ENCODE results near the gene MAX. TPM values are rescaled to one million over a fixed set of nuclear protein-coding genes. Genes with fewer than 3 reads are reported as not detected.

MAX gene, protein sequence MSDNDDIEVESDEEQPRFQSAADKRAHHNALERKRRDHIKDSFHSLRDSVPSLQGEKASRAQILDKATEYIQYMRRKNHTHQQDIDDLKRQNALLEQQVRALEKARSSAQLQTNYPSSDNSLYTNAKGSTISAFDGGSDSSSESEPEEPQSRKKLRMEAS
- polyA plus RNA-seq (2013, experiment 1 of 2): 46.0 TPM
- 45.3 TPM for polyA plus RNA-seq (2013, experiment 2 of 2)

DNA sequence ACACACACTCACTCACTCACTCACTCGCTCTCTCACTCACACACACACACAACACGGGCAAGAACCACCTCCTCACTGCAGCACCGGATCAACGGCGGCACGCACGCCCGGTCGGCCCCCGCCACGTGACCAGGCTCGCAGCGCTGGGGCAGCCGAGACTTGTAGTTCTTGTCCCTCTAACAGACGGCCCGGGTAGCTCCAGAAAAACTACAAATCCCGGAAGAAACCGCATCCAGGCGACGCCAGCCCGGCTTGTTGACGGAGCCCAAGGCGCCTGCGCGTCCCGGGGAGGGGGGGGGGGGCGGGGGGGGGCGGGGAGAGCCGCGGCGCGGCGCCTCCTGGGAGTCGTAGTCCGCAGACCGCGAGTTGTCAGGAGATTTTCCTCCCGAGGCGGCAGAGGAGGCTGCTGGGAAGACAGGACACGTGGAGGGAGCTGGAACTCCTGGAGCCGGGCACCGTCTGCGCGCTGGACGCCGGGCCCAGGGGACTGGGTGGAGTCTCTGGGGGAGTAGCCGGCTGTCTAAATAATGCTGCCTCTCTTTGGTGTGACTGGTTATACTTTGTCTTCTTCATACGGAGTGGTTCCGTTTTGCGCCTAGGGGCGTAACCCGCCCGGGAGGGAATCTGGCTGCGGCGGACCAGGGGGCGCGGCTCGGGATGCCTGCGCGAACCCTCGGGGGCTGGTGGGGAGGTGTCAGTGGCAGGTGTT is at the start of gene MAX:
MAX (minus strand) TSS at position 77 of the 709 bp plus-strand sequence. CDS start 178 bp downstream, outside the sequence.
- no peak within 1 kb of the TSS for H2BK15ac ChIP-seq (replicated peaks; ENCODE audit: low read depth)
- H3K36me3 ChIP-seq (ENCODE audit: control insufficient read depth, insufficient read depth, low read length): no peaks in the 10 kb centered on the region
- peak; percentile 99 for DNase-seq
- H3K27me3 ChIP-seq (ENCODE audit: insufficient read depth, low read length, poor library complexity): no peaks in the 10 kb centered on the region
- peak within 1 kb of the TSS; percentile 22 for H3K4ac ChIP-seq (ENCODE audit: low read depth, low read length)
- peak within 1 kb of the TSS; percentile 81 for H3K9ac ChIP-seq (ENCODE audit: low read length)
- WGBS (ENCODE audit: extremely low coverage, insufficient coverage, low lambda C conversion rate): no CpG with 5 or more reads among the region's 61 CpGs
- H4K8ac ChIP-seq (ENCODE audit: low read depth, low read length): peak within 1 kb of the TSS; percentile 28
- peak within 1 kb of the TSS; percentile 88 for H3K56ac ChIP-seq (ENCODE audit: low read length)
- H3K79me2 ChIP-seq (ENCODE audit: control insufficient read depth, insufficient read depth, low read length): peaks cover 13% of the 10 kb centered on the region
- H3K4me2 ChIP-seq (ENCODE audit: low read length): peak within 1 kb of the TSS; percentile 78
- H2AK5ac ChIP-seq (ENCODE audit: low read length): no peak within 1 kb of the TSS
- no peak within 1 kb of the TSS for H2BK5ac ChIP-seq (ENCODE audit: low read length)
- peak within 1 kb of the TSS; percentile 80 for H3K4me3 ChIP-seq (ENCODE audit: low read length)
- peaks cover 1% of the 10 kb centered on the region for H3K79me1 ChIP-seq (ENCODE audit: low read length)
- H3K23ac ChIP-seq (ENCODE audit: low read length): no peak within 1 kb of the TSS
- H3K18ac ChIP-seq (ENCODE audit: low read length): peak within 1 kb of the TSS; percentile 9
- H4K5ac ChIP-seq (ENCODE audit: low read length): no peak within 1 kb of the TSS
- H2BK120ac ChIP-seq (ENCODE audit: low read depth, low read length): no peak within 1 kb of the TSS
- H3K4me1 ChIP-seq (ENCODE audit: control insufficient read depth, low read depth, low read length): no peaks in the 10 kb centered on the region
- peak within 1 kb of the TSS; percentile 71 for H3K27ac ChIP-seq (ENCODE audit: low read depth, low read length)

DNA sequence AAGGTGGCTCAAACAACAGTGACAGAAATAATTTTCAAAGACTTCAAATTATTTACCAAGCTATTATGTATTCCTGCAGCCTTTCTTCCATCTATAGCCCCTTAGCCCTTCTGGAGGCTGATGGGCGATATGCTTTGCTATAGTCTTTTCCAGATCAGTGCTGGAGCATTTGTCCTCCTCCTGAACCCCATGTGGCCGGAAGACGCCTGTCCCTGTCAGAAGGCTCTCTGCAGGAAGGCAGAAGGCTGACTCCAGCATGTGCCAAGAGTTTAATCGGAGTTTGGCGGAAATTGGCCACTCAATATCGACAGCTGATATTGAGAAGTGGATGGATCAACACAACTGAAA is 49.3 kb upstream of the MAX start:
- peak overlapping the region; percentile 53 for H3K56ac ChIP-seq (ENCODE audit: low read length)
- peak overlapping the region; percentile 9 for H3K18ac ChIP-seq (ENCODE audit: low read length)
- H3K27ac ChIP-seq (ENCODE audit: low read depth, low read length): no peak overlapping the region
- no peaks in the 10 kb centered on the region for H3K36me3 ChIP-seq (ENCODE audit: control insufficient read depth, insufficient read depth, low read length)
- H3K9ac ChIP-seq (ENCODE audit: low read length): no peak overlapping the region
- peak overlapping the region; percentile 48 for H2AK5ac ChIP-seq (ENCODE audit: low read length)
- H3K4me3 ChIP-seq (ENCODE audit: low read length): no peak overlapping the region
- no peak for DNase-seq
- no peak overlapping the region for H3K4ac ChIP-seq (ENCODE audit: low read depth, low read length)
- H4K8ac ChIP-seq (ENCODE audit: low read depth, low read length): no peak overlapping the region
- no peak overlapping the region for H3K4me2 ChIP-seq (ENCODE audit: low read length)
- H3K79me1 ChIP-seq (ENCODE audit: low read length): no peaks in the 10 kb centered on the region
- peaks cover 6% of the 10 kb centered on the region for H3K4me1 ChIP-seq (ENCODE audit: control insufficient read depth, low read depth, low read length)
- no peak overlapping the region for H4K5ac ChIP-seq (ENCODE audit: low read length)
- H2BK120ac ChIP-seq (ENCODE audit: low read depth, low read length): no peak overlapping the region
- no CpG with 5 or more reads among the region's 6 CpGs for WGBS (ENCODE audit: extremely low coverage, insufficient coverage, low lambda C conversion rate)
- H3K79me2 ChIP-seq (ENCODE audit: control insufficient read depth, insufficient read depth, low read length): no peaks in the 10 kb centered on the region
- no peak overlapping the region for H3K23ac ChIP-seq (ENCODE audit: low read length)
- H2BK5ac ChIP-seq (ENCODE audit: low read length): peak overlapping the region; percentile 38
- H2BK15ac ChIP-seq (replicated peaks; ENCODE audit: low read depth): no peak overlapping the region
- H3K27me3 ChIP-seq (ENCODE audit: insufficient read depth, low read length, poor library complexity): no peaks in the 10 kb centered on the region

DNA sequence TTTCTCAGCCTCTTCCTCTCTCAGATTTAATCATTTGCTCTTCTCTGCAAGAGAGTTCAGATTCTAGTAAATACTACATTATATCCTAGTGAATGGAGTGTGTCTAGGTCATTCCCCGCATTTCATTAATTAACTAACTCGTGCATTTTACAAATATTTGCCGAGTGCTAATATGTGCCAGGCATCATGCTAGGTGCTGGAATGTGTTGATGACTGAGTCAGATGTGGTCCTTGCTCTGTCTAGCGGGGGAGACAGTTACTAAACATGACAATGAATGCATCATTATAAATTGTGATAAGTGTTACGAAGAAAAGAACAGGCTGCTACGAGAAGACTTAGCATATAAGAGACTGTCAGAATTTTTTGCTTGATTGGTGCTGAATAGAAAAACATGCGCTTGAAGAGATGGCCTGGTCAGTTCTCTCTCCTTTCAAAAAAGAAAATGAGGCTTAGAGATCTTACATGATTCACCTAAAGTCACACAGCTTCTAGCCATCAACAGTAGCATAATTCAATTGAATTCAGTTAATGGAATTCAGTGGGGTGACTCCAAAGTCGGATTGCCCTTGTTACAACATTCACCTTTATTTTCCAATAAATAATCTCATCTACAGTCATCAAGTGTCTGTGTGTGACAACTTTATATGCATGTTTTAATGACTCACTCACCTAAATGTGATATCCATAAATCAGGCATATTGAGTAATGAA is 48.7 kb upstream of the MAX start:
- WGBS (ENCODE audit: extremely low coverage, insufficient coverage, low lambda C conversion rate): no CpG with 5 or more reads among the region's 8 CpGs
- H2BK5ac ChIP-seq (ENCODE audit: low read length): no peak overlapping the region

DNA sequence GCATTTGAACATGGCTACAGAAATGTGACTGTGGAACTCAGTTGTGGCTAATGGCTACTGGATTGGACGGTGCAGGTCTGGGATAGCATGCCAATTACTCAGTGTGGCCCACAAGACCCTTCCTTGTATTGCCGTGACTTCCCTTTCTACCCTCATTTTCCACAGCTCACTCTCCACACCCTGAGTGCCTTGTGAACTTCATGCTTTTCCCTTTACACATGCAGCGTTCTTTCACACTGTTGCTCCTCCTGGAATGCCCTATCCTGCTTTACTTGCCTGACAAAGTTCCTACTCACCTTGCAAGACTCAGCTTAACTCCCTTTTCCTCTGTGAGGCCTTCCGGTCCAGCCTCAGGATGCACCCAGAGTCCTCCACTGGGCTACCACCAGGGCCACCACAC is 46.8 kb upstream of the MAX start:
- no peaks in the 10 kb centered on the region for H3K79me2 ChIP-seq (ENCODE audit: control insufficient read depth, insufficient read depth, low read length)
- no peaks in the 10 kb centered on the region for H3K79me1 ChIP-seq (ENCODE audit: low read length)
- H4K5ac ChIP-seq (ENCODE audit: low read length): no peak overlapping the region
- H3K56ac ChIP-seq (ENCODE audit: low read length): peak overlapping the region; percentile 30
- no peak overlapping the region for H2BK120ac ChIP-seq (ENCODE audit: low read depth, low read length)
- H3K27ac ChIP-seq (ENCODE audit: low read depth, low read length): no peak overlapping the region
- H3K4ac ChIP-seq (ENCODE audit: low read depth, low read length): no peak overlapping the region
- H2BK15ac ChIP-seq (replicated peaks; ENCODE audit: low read depth): no peak overlapping the region
- peak overlapping the region; percentile 96 for H2AK5ac ChIP-seq (ENCODE audit: low read length)
- peak overlapping the region; percentile 53 for H3K23ac ChIP-seq (ENCODE audit: low read length)
- H3K27me3 ChIP-seq (ENCODE audit: insufficient read depth, low read length, poor library complexity): no peaks in the 10 kb centered on the region
- no peak overlapping the region for H3K18ac ChIP-seq (ENCODE audit: low read length)
- no peak for DNase-seq
- no peak overlapping the region for H3K4me3 ChIP-seq (ENCODE audit: low read length)
- no CpG with 5 or more reads among the region's 4 CpGs for WGBS (ENCODE audit: extremely low coverage, insufficient coverage, low lambda C conversion rate)
- no peak overlapping the region for H3K9ac ChIP-seq (ENCODE audit: low read length)
- no peak overlapping the region for H4K8ac ChIP-seq (ENCODE audit: low read depth, low read length)
- no peak overlapping the region for H3K4me2 ChIP-seq (ENCODE audit: low read length)
- H2BK5ac ChIP-seq (ENCODE audit: low read length): peak overlapping the region; percentile 40
- H3K36me3 ChIP-seq (ENCODE audit: control insufficient read depth, insufficient read depth, low read length): no peaks in the 10 kb centered on the region
- peaks cover 10% of the 10 kb centered on the region for H3K4me1 ChIP-seq (ENCODE audit: control insufficient read depth, low read depth, low read length)

More for the DNA sequence above, 48.7 kb upstream of the MAX start:
- no peak overlapping the region for H3K18ac ChIP-seq (ENCODE audit: low read length)
- DNase-seq: no peak
- no peak overlapping the region for H3K4me3 ChIP-seq (ENCODE audit: low read length)
- no peaks in the 10 kb centered on the region for H3K79me2 ChIP-seq (ENCODE audit: control insufficient read depth, insufficient read depth, low read length)
- H2BK120ac ChIP-seq (ENCODE audit: low read depth, low read length): no peak overlapping the region
- no peak overlapping the region for H3K9ac ChIP-seq (ENCODE audit: low read length)
- H2AK5ac ChIP-seq (ENCODE audit: low read length): no peak overlapping the region
- no peaks in the 10 kb centered on the region for H3K36me3 ChIP-seq (ENCODE audit: control insufficient read depth, insufficient read depth, low read length)
- no peak overlapping the region for H3K23ac ChIP-seq (ENCODE audit: low read length)
- H3K27me3 ChIP-seq (ENCODE audit: insufficient read depth, low read length, poor library complexity): no peaks in the 10 kb centered on the region
- H3K4me2 ChIP-seq (ENCODE audit: low read length): no peak overlapping the region
- no peak overlapping the region for H3K56ac ChIP-seq (ENCODE audit: low read length)
- H3K27ac ChIP-seq (ENCODE audit: low read depth, low read length): no peak overlapping the region
- no peaks in the 10 kb centered on the region for H3K79me1 ChIP-seq (ENCODE audit: low read length)
- no peak overlapping the region for H3K4ac ChIP-seq (ENCODE audit: low read depth, low read length)
- no peak overlapping the region for H4K8ac ChIP-seq (ENCODE audit: low read depth, low read length)
- no peak overlapping the region for H2BK15ac ChIP-seq (replicated peaks; ENCODE audit: low read depth)
- H3K4me1 ChIP-seq (ENCODE audit: control insufficient read depth, low read depth, low read length): peaks cover 6% of the 10 kb centered on the region
- no peak overlapping the region for H4K5ac ChIP-seq (ENCODE audit: low read length)

DNA sequence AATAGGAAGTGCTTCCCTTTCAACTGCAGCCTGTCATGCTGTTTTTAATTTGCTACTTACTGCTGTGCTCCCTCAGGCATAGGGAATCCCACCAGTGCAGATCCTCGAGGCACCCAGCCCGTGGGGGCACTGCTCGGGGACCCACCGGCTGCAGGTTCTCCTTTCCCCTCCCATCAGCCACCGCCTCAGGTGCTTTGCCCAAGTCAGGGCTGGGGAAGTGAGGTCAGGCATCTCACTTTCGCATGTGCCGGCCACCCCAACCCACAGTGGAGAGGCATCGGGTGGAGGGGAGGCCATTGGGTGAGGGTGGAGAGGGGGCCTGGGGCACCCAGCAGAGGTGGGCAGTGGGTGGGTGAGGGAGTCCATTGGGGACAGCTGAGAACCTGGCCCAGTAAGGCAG is 41.9 kb upstream of the MAX start:
- peak overlapping the region; percentile 54 for H3K56ac ChIP-seq (ENCODE audit: low read length)
- H3K23ac ChIP-seq (ENCODE audit: low read length): no peak overlapping the region
- H3K79me1 ChIP-seq (ENCODE audit: low read length): no peaks in the 10 kb centered on the region
- no peaks in the 10 kb centered on the region for H3K79me2 ChIP-seq (ENCODE audit: control insufficient read depth, insufficient read depth, low read length)
- no peak overlapping the region for H2BK120ac ChIP-seq (ENCODE audit: low read depth, low read length)
- WGBS (ENCODE audit: extremely low coverage, insufficient coverage, low lambda C conversion rate): no CpG with 5 or more reads among the region's 8 CpGs
- H4K5ac ChIP-seq (ENCODE audit: low read length): no peak overlapping the region
- no peak overlapping the region for H3K4ac ChIP-seq (ENCODE audit: low read depth, low read length)
- no peak for DNase-seq
- no peak overlapping the region for H4K8ac ChIP-seq (ENCODE audit: low read depth, low read length)
- peaks cover 6% of the 10 kb centered on the region for H3K4me1 ChIP-seq (ENCODE audit: control insufficient read depth, low read depth, low read length)
- no peak overlapping the region for H2BK15ac ChIP-seq (replicated peaks; ENCODE audit: low read depth)
- H3K27ac ChIP-seq (ENCODE audit: low read depth, low read length): no peak overlapping the region
- H3K36me3 ChIP-seq (ENCODE audit: control insufficient read depth, insufficient read depth, low read length): no peaks in the 10 kb centered on the region
- no peak overlapping the region for H2BK5ac ChIP-seq (ENCODE audit: low read length)
- no peak overlapping the region for H3K18ac ChIP-seq (ENCODE audit: low read length)
- H2AK5ac ChIP-seq (ENCODE audit: low read length): peak overlapping the region; percentile 8
- H3K4me2 ChIP-seq (ENCODE audit: low read length): no peak overlapping the region
- no peaks in the 10 kb centered on the region for H3K27me3 ChIP-seq (ENCODE audit: insufficient read depth, low read length, poor library complexity)
- no peak overlapping the region for H3K9ac ChIP-seq (ENCODE audit: low read length)
- no peak overlapping the region for H3K4me3 ChIP-seq (ENCODE audit: low read length)

Data from mesendoderm (in vitro differentiated cells).